ENCODE measurements around the gene COL9A1. TPM values are rescaled to one million over a fixed set of nuclear protein-coding genes. Genes with fewer than 3 reads are reported as not detected.
"Not testable (repeated sequence)": the region's sequence is repeated elsewhere in the genome, so short reads cannot be mapped to it uniquely, and the experiment has no call there.

Gene COL9A1
- total RNA-seq: under 1 TPM in 3 of 4 donors, not detected in 1; 0.07 to 0.81 (median 0.27) TPM

DNA sequence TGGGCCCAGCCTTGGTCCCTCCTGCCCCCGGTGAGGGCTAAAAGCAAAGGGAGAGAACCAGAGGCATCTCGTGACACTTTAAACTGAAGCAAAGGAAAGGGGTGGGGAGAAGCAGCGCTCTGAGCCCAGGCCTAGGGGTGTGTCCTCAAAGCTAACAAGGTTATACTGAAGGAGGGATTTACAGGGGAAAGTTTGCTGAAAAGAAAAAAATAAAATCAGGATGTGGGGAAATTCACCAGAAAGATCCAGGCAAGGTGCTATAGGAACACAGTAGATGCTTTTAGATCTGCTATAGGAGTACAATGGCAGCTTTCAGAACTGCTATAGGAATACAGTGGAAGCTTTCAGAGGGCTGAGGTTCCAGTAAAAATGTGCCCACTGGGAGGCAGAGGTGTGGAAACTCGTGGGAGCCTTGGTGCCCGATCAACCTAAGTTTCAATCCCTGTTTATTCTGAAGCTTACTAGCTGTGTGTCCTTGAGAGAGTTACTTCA lies at the start of gene COL9A1:
TSS of gene COL9A1 (minus strand) at position 51 of the 492 bp plus-strand sequence. CDS start 160 bp downstream, outside the sequence.
- Histone ChIP-seq H3K4me3 (no peak within 1 kb of the TSS), H3K27ac (no peak within 1 kb of the TSS), H3K4me1 (no peaks in the 10 kb centered on the region), H3K9me3 (no peaks in the 10 kb centered on the region), H3K36me3 (no peaks in the 10 kb centered on the region), H3K27me3 (peaks cover 18% of the 10 kb centered on the region)
- TF ChIP-seq EP300 (IDR thresholded peaks at IDR 0.05): no peak
- no peak for TF ChIP-seq POLR2AphosphoS5 (IDR thresholded peaks at IDR 0.05)
- TF ChIP-seq POLR2A (IDR thresholded peaks at IDR 0.05): no peak
- TF ChIP-seq, protein P1, sequence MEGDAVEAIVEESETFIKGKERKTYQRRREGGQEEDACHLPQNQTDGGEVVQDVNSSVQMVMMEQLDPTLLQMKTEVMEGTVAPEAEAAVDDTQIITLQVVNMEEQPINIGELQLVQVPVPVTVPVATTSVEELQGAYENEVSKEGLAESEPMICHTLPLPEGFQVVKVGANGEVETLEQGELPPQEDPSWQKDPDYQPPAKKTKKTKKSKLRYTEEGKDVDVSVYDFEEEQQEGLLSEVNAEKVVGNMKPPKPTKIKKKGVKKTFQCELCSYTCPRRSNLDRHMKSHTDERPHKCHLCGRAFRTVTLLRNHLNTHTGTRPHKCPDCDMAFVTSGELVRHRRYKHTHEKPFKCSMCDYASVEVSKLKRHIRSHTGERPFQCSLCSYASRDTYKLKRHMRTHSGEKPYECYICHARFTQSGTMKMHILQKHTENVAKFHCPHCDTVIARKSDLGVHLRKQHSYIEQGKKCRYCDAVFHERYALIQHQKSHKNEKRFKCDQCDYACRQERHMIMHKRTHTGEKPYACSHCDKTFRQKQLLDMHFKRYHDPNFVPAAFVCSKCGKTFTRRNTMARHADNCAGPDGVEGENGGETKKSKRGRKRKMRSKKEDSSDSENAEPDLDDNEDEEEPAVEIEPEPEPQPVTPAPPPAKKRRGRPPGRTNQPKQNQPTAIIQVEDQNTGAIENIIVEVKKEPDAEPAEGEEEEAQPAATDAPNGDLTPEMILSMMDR (IDR thresholded peaks at IDR 0.05): no peak
- WGBS, 2 donors (ENCODE audit: low coverage in 1 of 2): 43 to 68% methylated on average over 2 to 4 of the region's 5 CpGs
- no peak for ATAC-seq

DNA sequence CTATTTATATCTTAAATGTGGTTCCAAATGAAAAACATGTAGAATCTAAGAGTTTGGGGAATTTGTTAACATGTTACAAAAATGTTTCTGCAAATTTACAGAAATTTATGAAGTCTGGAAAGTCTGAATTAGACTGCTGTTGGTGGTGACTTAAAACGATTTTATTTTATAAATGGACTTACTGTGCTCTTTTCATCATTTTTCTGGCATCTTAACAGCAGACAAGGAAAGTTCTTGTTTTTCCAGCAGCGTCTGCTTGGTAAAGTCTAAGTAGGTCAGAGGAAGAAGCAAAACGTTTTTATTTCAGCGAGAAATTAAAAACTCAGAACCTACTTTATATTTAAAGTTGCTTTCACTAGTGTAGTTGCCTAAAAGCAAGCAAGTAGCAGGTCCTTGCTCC lies 48.6 kb upstream of the COL9A1 start:
- Histone ChIP-seq H3K27ac (no peak overlapping the region), H3K27me3 (peaks cover 12% of the 10 kb centered on the region), H3K4me1 (no peaks in the 10 kb centered on the region), H3K4me3 (no peak overlapping the region), H3K9me3 (no peaks in the 10 kb centered on the region), H3K36me3 (no peaks in the 10 kb centered on the region)
- TF ChIP-seq, protein P1 (IDR thresholded peaks at IDR 0.05): no peak
- no peak for TF ChIP-seq EP300 (IDR thresholded peaks at IDR 0.05)
- ATAC-seq: no peak
- WGBS, 2 donors (ENCODE audit: low coverage in 1 of 2): 19 to 29% methylated on average over 4 of the region's 4 CpGs

DNA sequence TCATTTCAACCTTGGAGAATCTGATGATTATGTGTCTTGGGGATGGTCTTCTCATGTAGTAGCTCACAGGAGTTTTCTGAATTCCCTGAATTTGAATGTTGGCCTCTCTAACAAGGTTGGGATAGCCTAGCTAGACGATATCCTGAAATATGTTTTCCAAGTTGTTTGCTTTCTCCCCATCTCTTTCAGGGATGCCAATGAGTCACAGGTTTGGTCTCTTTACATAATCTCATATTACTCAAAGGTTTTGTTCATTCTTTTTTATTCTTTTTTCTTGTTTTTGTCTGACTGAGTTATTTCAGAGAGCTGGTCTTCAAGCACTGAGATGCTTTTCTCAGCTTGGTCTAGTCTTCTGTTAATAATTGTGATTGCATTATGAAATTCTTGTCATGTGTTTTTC lies 42.7 kb upstream of the COL9A1 start:
- Histone ChIP-seq H3K36me3 (no peaks in the 10 kb centered on the region), H3K27ac (no peak overlapping the region), H3K9me3 (no peaks in the 10 kb centered on the region), H3K4me3 (no peak overlapping the region), H3K4me1 (no peaks in the 10 kb centered on the region), H3K27me3 (peaks cover 15% of the 10 kb centered on the region)
- no peak for ATAC-seq
- 82 to 88% methylated on average over 1 of the region's 1 CpG for WGBS, 2 donors (ENCODE audit: low coverage in 1 of 2)
- TF ChIP-seq POLR2AphosphoS5 (IDR thresholded peaks at IDR 0.05) (no peak), EP300 (IDR thresholded peaks at IDR 0.05) (no peak), POLR2A (IDR thresholded peaks at IDR 0.05) (no peak)
- TF ChIP-seq, protein P1 (IDR thresholded peaks at IDR 0.05): no peak

DNA sequence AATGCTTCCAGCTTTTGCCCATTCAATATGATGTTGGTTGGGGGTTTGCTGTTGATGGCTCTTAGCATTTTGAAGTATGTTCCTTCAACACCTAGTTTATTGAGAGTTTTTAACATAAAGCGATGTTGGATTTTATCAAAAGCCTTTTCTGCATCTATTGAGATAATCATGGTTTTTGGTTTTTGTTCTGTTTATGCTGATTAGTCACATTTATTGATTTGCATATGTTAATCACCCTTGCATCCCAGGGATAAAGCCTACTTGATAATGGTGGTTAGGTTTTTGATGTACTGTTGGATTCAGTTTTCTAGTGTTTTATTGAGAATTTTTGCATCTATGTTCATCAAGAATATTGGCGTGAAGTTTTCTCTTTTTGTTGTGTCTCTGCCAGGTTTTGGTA lies 40.4 kb upstream of the COL9A1 start:
- Histone ChIP-seq H3K9me3 (peaks cover 0 to 10% (median 0%) of the 10 kb centered on the region in 3 donors), H3K27me3 (peaks cover 15% of the 10 kb centered on the region), H3K36me3 (no peaks in the 10 kb centered on the region), H3K4me3 (no peak overlapping the region), H3K4me1 (no peaks in the 10 kb centered on the region), H3K27ac (no peak overlapping the region)
- 75 to 100% methylated on average over 1 to 2 of the region's 2 CpGs for WGBS, 2 donors (ENCODE audit: low coverage in 1 of 2)
- ATAC-seq: no peak
- TF ChIP-seq POLR2AphosphoS5 (IDR thresholded peaks at IDR 0.05): no peak
- TF ChIP-seq, protein P1 (IDR thresholded peaks at IDR 0.05): no peak
- no peak for TF ChIP-seq POLR2A (IDR thresholded peaks at IDR 0.05)
- TF ChIP-seq EP300 (IDR thresholded peaks at IDR 0.05): no peak

DNA sequence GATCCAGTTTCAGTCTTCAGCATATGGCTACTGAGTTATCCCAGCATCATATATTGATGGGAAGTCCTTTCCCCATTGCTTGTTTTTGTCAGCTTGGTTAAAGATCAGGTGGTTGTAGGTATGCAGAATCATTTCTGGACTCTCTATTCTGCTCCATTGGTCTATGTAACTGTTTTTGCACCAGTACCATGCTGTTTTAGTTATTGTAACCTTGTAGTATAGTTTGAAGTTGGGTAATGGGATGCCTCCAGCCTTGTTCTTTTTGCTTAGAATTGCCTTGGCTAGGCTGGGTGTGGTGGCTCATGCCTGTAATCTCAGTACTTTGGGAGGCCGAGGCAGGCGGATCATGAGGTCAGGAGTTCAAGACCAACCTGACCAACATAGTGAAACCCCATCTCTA lies 36.9 kb upstream of the COL9A1 start:
- H3K27me3 ChIP-seq, H3K36me3 ChIP-seq, H3K4me1 ChIP-seq, H3K27ac ChIP-seq, H3K4me3 ChIP-seq, ATAC-seq: not testable (repeated sequence)
- H3K9me3 ChIP-seq: peaks cover 0 to 10% (median 0%) of the 10 kb centered on the region in 3 donors
- WGBS, 2 donors (ENCODE audit: low coverage in 1 of 2): 100% methylated on average over 2 of the region's 2 CpGs; no CpG with 5 or more reads in 1 of the 2 donors
